ENCODE data around the gene MORN4. TPM values are rescaled to one million over a fixed set of nuclear protein-coding genes. Genes with fewer than 3 reads are reported as not detected.

Gene MORN4
- total RNA-seq, 2 experiments from 2014 or later, result 3.2 to 3.9 TPM

DNA sequence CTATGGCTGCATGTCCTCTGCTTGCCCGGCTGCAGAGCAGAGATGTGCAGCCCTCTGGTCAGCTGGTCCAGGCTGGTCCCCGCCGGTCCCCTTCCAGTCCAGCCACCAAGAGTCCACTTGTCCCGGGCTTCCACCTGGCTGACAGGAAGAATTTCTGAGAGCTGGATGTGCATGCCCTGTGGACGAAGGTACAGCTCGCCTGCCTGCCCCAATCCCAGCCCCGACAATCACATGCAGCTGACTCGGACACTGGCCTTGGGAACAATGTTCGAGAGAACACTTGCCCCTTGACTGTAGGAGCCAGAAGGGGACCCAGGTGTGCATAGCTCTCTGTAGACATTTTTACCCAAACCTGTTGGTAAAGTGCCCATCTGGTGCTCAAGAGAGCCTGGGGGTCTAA lies 41.9 kb upstream of the MORN4 start:
- DNase-seq, result no peak
- Mint-ChIP-seq H3K4me1 (ENCODE audit: low read depth) (peaks cover 9% of the 10 kb centered on the region), H3K9me3 (no peaks in the 10 kb centered on the region), H3K27me3 (no peaks in the 10 kb centered on the region), H3K27ac (no peak overlapping the region), H3K36me3 (ENCODE audit: low read depth) (peaks cover 6% of the 10 kb centered on the region), H3K4me3 (no peak overlapping the region)
- ChIA-PET POLR2A (interaction anchor here (0.8 to 1.8 kb wide), 3 partner anchors 9 to 12 kb away, joined by 3 to 5 read pairs (median 3); partner anchors contain the start of gene AVPI1), CTCF (interaction anchor here (1.3 to 5.8 kb wide), 9 partner anchors 9 to 103 kb away, joined by 3 to 71 read pairs (median 12); partner anchors contain the start of genes ANKRD2, AVPI1, PI4K2A and ZFYVE27)
- ATAC-seq, result no peak
- TF ChIP-seq CTCF (IDR thresholded peaks at IDR 0.05), result no peak
- intact Hi-C loops (cut with micrococcal nuclease), result no loop called here

DNA sequence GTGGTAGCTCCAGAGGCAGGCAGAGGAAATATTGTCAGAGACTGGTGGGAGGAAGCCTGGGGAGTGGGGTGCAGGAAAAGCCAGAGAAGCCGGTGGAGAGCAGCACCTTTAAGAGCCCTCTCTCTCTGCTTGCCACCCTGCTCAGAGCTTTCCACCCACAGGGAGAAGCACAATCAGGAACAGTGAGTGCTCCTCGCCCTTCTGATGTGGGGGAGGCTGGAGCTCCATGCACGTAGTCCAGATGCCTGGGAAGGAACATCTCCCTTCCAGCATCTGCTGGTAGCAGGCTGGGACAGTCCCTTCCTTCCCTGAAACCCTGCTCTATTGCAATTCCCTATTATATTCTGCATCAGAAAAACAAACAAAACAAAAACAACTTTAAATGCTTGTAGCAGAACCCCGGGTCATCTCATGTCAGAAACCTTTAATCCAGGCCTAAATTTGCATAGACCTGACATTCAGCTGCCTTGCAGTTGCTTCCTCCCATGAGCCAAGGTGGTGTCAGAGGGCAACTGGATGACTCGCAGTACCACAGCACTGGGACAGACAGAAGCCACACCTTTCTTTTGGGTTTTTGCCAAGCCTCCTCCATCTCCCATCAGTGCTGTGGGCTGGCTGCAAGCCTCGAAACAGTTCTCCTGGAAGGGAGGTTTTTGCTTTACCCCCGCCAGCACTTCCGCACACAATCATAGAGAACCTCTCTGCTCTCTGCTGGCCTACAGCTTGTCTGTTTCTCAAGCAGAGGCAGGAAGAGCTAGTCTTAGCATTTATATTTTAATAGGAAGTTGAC lies 40.6 kb upstream of the MORN4 start:
- ChIA-PET POLR2A (interaction anchor here (0.6 kb wide), 1 partner anchor 29 kb away, joined by 3 read pairs; no protein-coding TSS in a partner anchor), CTCF (interaction anchor here (1.0 to 5.8 kb wide), 5 partner anchors 8 to 62 kb away, joined by 3 to 71 read pairs (median 28); partner anchors contain the start of genes AVPI1 and ZFYVE27)
- DNase-seq, result peak; percentile 63
- no peak for TF ChIP-seq CTCF (IDR thresholded peaks at IDR 0.05)
- Mint-ChIP-seq H3K27ac (no peak overlapping the region), H3K27me3 (no peaks in the 10 kb centered on the region), H3K4me1 (ENCODE audit: low read depth) (peaks cover 9% of the 10 kb centered on the region), H3K4me3 (no peak overlapping the region), H3K36me3 (ENCODE audit: low read depth) (peaks cover 6% of the 10 kb centered on the region), H3K9me3 (no peaks in the 10 kb centered on the region)
- intact Hi-C loops (cut with micrococcal nuclease), result no loop called here
- peak; percentile 80 for ATAC-seq

DNA sequence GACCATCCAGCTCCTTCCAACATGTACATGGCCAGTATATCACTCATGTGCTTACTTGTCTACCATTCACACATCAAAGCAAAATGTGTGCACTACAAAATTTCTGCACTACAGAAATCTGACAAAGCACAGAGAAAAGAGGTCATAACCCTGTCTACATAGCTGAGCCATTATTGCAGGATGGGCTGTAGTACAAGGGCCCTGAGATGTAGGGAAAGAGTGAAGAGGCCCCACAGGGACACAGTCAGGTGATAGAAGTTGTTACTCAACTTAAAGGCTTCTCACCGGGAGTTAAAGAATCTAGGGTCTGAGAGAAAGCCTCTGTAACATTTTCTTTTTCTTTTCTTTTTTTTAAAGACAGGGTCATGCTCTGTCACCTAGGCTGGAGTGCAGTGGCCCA lies 36.3 kb upstream of the MORN4 start:
- Mint-ChIP-seq H3K9me3 (no peaks in the 10 kb centered on the region), H3K4me3 (no peak overlapping the region), H3K4me1 (ENCODE audit: low read depth) (no peaks in the 10 kb centered on the region), H3K27ac (no peak overlapping the region), H3K36me3 (ENCODE audit: low read depth) (peaks cover 15% of the 10 kb centered on the region), H3K27me3 (no peaks in the 10 kb centered on the region)
- TF ChIP-seq CTCF (IDR thresholded peaks at IDR 0.05), result no peak
- POLR2A ChIA-PET, result interaction anchor here (1.0 kb wide), 1 partner anchor 16 kb away, joined by 3 read pairs; no protein-coding TSS in a partner anchor
- CTCF ChIA-PET, result interaction anchor here (0.7 to 0.9 kb wide), 2 partner anchors 32 to 116 kb away, joined by 3 read pairs; no protein-coding TSS in a partner anchor
- intact Hi-C loops (cut with micrococcal nuclease), result no loop called here
- DNase-seq (no peak), ATAC-seq (no peak)

- H3K27ac Mint-ChIP-seq, result no peak overlapping the region
- H3K4me3 Mint-ChIP-seq, result no peak overlapping the region
- ATAC-seq, result no peak
- no peak for DNase-seq
- intact Hi-C loops (cut with micrococcal nuclease), result no loop called here
- POLR2A ChIA-PET, result interaction anchor here (1.8 kb wide), 1 partner anchor 16 kb away, joined by 5 read pairs; no protein-coding TSS in a partner anchor
- CTCF ChIA-PET, result interaction anchor here (2.5 to 4.4 kb wide), 2 partner anchors 9 to 20 kb away, joined by 10 to 19 read pairs; partner anchors contain the start of gene AVPI1
- H3K4me1 Mint-ChIP-seq (ENCODE audit: low read depth), result no peaks in the 10 kb centered on the region
- H3K27me3 Mint-ChIP-seq, result no peaks in the 10 kb centered on the region
- TF ChIP-seq CTCF (IDR thresholded peaks at IDR 0.05), result no peak
- peaks cover 12% of the 10 kb centered on the region for H3K36me3 Mint-ChIP-seq (ENCODE audit: low read depth)
- no peaks in the 10 kb centered on the region for H3K9me3 Mint-ChIP-seq
Observed at GRCh38 chr10:97667463-97667862, 34.2 kb upstream of the MORN4 start.

DNA sequence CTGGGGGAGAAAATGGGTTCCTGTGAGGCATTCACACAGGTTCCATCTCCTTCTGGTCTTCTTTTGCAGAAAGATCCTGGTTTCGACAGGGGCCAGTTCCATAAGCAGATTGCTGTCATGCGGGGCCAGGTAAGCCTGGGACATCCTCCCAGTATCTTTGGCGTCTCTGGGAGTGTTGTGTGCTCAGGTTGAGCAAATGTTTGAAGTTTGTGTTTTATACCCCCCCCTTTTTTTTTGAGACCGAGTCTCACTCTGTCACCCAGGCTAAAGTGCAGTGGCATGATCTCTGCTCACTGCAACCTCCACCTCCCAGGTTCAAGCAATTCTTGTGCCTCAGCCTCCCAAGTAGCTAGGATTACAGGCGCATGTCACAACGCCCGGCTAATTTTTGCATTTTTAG lies 33.7 kb upstream of the MORN4 start:
- ATAC-seq (no peak), DNase-seq (no peak)
- intact Hi-C loops (cut with micrococcal nuclease), result no loop called here
- Mint-ChIP-seq H3K27ac (no peak overlapping the region), H3K36me3 (ENCODE audit: low read depth) (peaks cover 13% of the 10 kb centered on the region), H3K9me3 (no peaks in the 10 kb centered on the region), H3K27me3 (no peaks in the 10 kb centered on the region), H3K4me3 (no peak overlapping the region), H3K4me1 (ENCODE audit: low read depth) (no peaks in the 10 kb centered on the region)
- ChIA-PET CTCF (interaction anchor here (2.5 to 4.4 kb wide), 2 partner anchors 10 to 20 kb away, joined by 10 to 19 read pairs; partner anchors contain the start of gene AVPI1), POLR2A (no interaction called here)
- no peak for TF ChIP-seq CTCF (IDR thresholded peaks at IDR 0.05)

Measured in activated CD8-positive, alpha-beta T cell treated with anti-CD3 and anti-CD28 coated beads for 36 hours (primary cell).